GM23338 (cell line): ENCODE data around the gene TOX2. TPM values are rescaled to one million over a fixed set of nuclear protein-coding genes. Genes with fewer than 3 reads are reported as not detected.

Experiments
- ATAC-seq: fragments of 200-7000 bp; cut with Tn5 transposase; 3 replicates; pipeline ENCODE4 v1.9.1; 2020
- DNase-seq: peaks from one replicate; pipeline ENCODE4 v3.0.0-alpha.2; 2015; ENCODE audit warnings: low spot score
- H2AFZ ChIP-seq: fragments of 200-600 bp; sonication (generic); 2 replicates; pipeline ENCODE4 v1.8.0; 2016; ENCODE audit warnings: antibody characterized with exemption, mild to moderate bottlenecking, moderate library complexity
- H3F3A ChIP-seq: fragments of 200-600 bp; sonication (generic); replicated peaks from 2 replicates; pipeline ENCODE4 v1.8.0; 2017; ENCODE audit warnings: antibody characterized with exemption, mixed run types, low read depth
- H3K27ac ChIP-seq: fragments of 200-600 bp; sonication (generic); 2 replicates; pipeline ENCODE4 v1.6.1; 2016; ENCODE audit warnings: low read depth
- H3K27me3 ChIP-seq: fragments of 200-600 bp; sonication (generic); 2 replicates; pipeline ENCODE4 v1.8.0; 2016; ENCODE audit warnings: mild to moderate bottlenecking, mixed run types, moderate library complexity; ENCODE audit not compliant: insufficient read depth
- H3K36me3 ChIP-seq: fragments of 200-600 bp; sonication (generic); 2 replicates; pipeline ENCODE4 v1.8.0; 2016; ENCODE audit warnings: mild to moderate bottlenecking; ENCODE audit not compliant: insufficient read depth
- H3K4me1 ChIP-seq: fragments of 200-600 bp; sonication (generic); 2 replicates; pipeline ENCODE4 v1.8.0; 2016; ENCODE audit warnings: mild to moderate bottlenecking, moderate library complexity; ENCODE audit not compliant: insufficient read depth
- H3K4me2 ChIP-seq: fragments of 200-600 bp; sonication (generic); 2 replicates; pipeline ENCODE4 v1.7.1; 2017; ENCODE audit warnings: mixed run types
- H3K4me3 ChIP-seq: fragments of 200-600 bp; sonication (generic); 2 replicates; pipeline ENCODE4 v1.6.1; 2016; ENCODE audit warnings: mixed run types
- H3K79me2 ChIP-seq: fragments of 200-600 bp; sonication (generic); replicated peaks from 2 replicates; pipeline ENCODE4 v1.8.0; 2017; ENCODE audit warnings: mild to moderate bottlenecking; ENCODE audit not compliant: insufficient read depth
- H3K9me2 ChIP-seq: fragments of 200-600 bp; sonication (generic); 2 replicates; pipeline ENCODE4 v1.8.0; 2017; ENCODE audit not compliant: insufficient read depth
- H4K20me1 ChIP-seq: fragments of 200-600 bp; sonication (generic); replicated peaks from 2 replicates; pipeline ENCODE4 v1.8.0; 2017; ENCODE audit warnings: mild to moderate bottlenecking; ENCODE audit not compliant: insufficient read depth
- H3K27ac Mint-ChIP-seq: 2 replicates; pipeline ENCODE4 v1.8.0; 2020; ENCODE audit warnings: inconsistent platforms, mild to moderate bottlenecking, moderate library complexity, mixed read lengths
- H3K27me3 Mint-ChIP-seq: 3 replicates; pipeline ENCODE4 v1.8.0; 2022; ENCODE audit warnings: low read depth, mild to moderate bottlenecking, moderate library complexity, mixed read lengths, inconsistent platforms; ENCODE audit not compliant: insufficient read depth, poor library complexity
- H3K36me3 Mint-ChIP-seq: 3 replicates; pipeline ENCODE4 v1.8.0; 2021; ENCODE audit warnings: low read depth, mild to moderate bottlenecking, inconsistent platforms, moderate library complexity, mixed read lengths
- H3K4me1 Mint-ChIP-seq: 3 replicates; pipeline ENCODE4 v1.8.0; 2020; ENCODE audit warnings: mild to moderate bottlenecking, inconsistent platforms, mixed read lengths
- H3K4me3 Mint-ChIP-seq: 3 replicates; pipeline ENCODE4 v1.8.0; 2021; ENCODE audit warnings: moderate library complexity, mild to moderate bottlenecking, inconsistent platforms, mixed read lengths
- H3K9me3 Mint-ChIP-seq: 3 replicates; pipeline ENCODE4 v1.8.0; 2020; ENCODE audit warnings: moderate library complexity, mild to moderate bottlenecking, inconsistent platforms, mixed read lengths
- CREB1 ChIP-seq: fragments of 250-450 bp; sonication (Bioruptor Pico); IDR thresholded peaks from 2 replicates; pipeline ENCODE4 v1.5.0; 2020; ENCODE audit warnings: low read depth, mild to moderate bottlenecking, moderate library complexity
- CTCF ChIP-seq, 2 experiments: fragments of 200-600 bp in 1 of 2; sonication (generic) in 1 of 2; conservative IDR thresholded peaks; 2 replicates each; pipeline versions ENCODE4 v1.5.1 to v1.6.1; 2016 to 2017; ENCODE audit warnings: antibody characterized with exemption in 2 of 2, low read depth in 2 of 2, mild to moderate bottlenecking in 2 of 2, moderate library complexity in 1 of 2
- ETS1 ChIP-seq: IDR thresholded peaks from 2 replicates; pipeline ENCODE4 v1.6.1; 2016; ENCODE audit warnings: antibody characterized with exemption
- EZH2 ChIP-seq: fragments of 200-600 bp; sonication (generic); IDR thresholded peaks from one replicate; pipeline ENCODE4 v1.8.0; 2017; ENCODE audit warnings: antibody characterized with exemption, mild to moderate bottlenecking, low read depth; ENCODE audit not compliant: unreplicated experiment
- EZH2phosphoT487 ChIP-seq: fragments of 200-600 bp; sonication (generic); IDR thresholded peaks from one replicate; pipeline ENCODE4 v1.8.1; 2018; ENCODE audit warnings: antibody characterized with exemption; ENCODE audit not compliant: unreplicated experiment
- NANOG ChIP-seq: IDR thresholded peaks from 2 replicates; pipeline ENCODE4 v1.6.1; 2016; ENCODE audit warnings: antibody characterized with exemption, borderline replicate concordance
- POLR2AphosphoS5 ChIP-seq: IDR thresholded peaks from 2 replicates; pipeline ENCODE4 v1.6.1; 2016; ENCODE audit warnings: antibody characterized with exemption, low read depth
- STAT1 ChIP-seq: IDR thresholded peaks from one replicate; pipeline ENCODE4 v1.6.1; 2016; ENCODE audit warnings: antibody characterized with exemption; ENCODE audit not compliant: unreplicated experiment
- ZNF331 ChIP-seq: fragments of 250-450 bp; sonication (Bioruptor Pico); IDR thresholded peaks from 2 replicates; pipeline ENCODE4 v1.5.0; 2020; ENCODE audit warnings: low read depth, mild to moderate bottlenecking, moderate library complexity
- polyA plus RNA-seq: library from polyadenylated mRNA; unstranded; fragments of >200 nt; fragmentation: Nextera tagmentation; extraction: Ambion mirVana; gene quantifications from 2 replicates; pipeline ENCODE4 v1.2.1, GENCODE V29; 2016
- total RNA-seq: library from RNA; depleted of rRNA; stranded (reverse); fragments of >200 nt; shearing (Covaris generic); gene quantifications from 2 replicates; pipeline ENCODE4 v1.2.3, GENCODE V29; 2014

TOX2 gene
- total and polyA plus RNA-seq, 2 experiments from 2014 or later: 1.4 to 1.5 TPM

GRCh38 chr20:44056010-44056698 lies 141.5 kb downstream of the TOX2 start:
- peak overlapping the region; percentile 63; the same call in 1 of the 2 replicates for H2AFZ ChIP-seq
- H3K79me2 ChIP-seq: no peaks in the 10 kb centered on the region
- DNase-seq: peak; percentile 77
- H3K27ac Mint-ChIP-seq: no peak overlapping the region
- ATAC-seq: peak; percentile 99
- H3K4me1 ChIP-seq: no peaks in the 10 kb centered on the region
- no peak overlapping the region for H3K4me3 Mint-ChIP-seq
- H3K9me3 Mint-ChIP-seq: 0 out of 3 replicates have a peak, but pooled peaks cover 4% of the 10 kb centered on the region
- no peaks in the 10 kb centered on the region for H3K36me3 ChIP-seq
- H3K36me3 Mint-ChIP-seq: no peaks in the 10 kb centered on the region
- H3K4me2 ChIP-seq: no peak overlapping the region
- no peaks in the 10 kb centered on the region for H4K20me1 ChIP-seq
- H3K4me1 Mint-ChIP-seq: peaks cover 5% of the 10 kb centered on the region; the same call in 2 of the 3 replicates
- H3K27me3 Mint-ChIP-seq: peaks cover 8% of the 10 kb centered on the region
- H3K4me3 ChIP-seq: no peak overlapping the region
- no peaks in the 10 kb centered on the region for H3F3A ChIP-seq
- H3K9me2 ChIP-seq: no peaks in the 10 kb centered on the region
- H3K27me3 ChIP-seq: no peaks in the 10 kb centered on the region
- TF ChIP-seq CREB1 (CRISPR knock-in tag) (no peak), EZH2 (no peak), ETS1 (no peak), POLR2AphosphoS5 (no peak), CTCF (conservative IDR thresholded peaks at IDR 0.05; ENCODE audit: low read depth in 2 of 2) (peak; percentile 65 to 82), EZH2phosphoT487 (no peak), NANOG (no peak)
- no peak overlapping the region for H3K27ac ChIP-seq

GRCh38 chr20:44057698-44058675 lies 143.3 kb downstream of the TOX2 start:
- Mint-ChIP-seq H3K27me3 (peaks cover 6% of the 10 kb centered on the region), H3K9me3 (0 out of 3 replicates have a peak, but pooled peaks cover 4% of the 10 kb centered on the region), H3K36me3 (no peaks in the 10 kb centered on the region), H3K27ac (peak overlapping the region; percentile 8; the same call in 1 of the 2 replicates), H3K4me1 (peaks cover 5% of the 10 kb centered on the region; the same call in 2 of the 3 replicates), H3K4me3 (no peak overlapping the region)
- DNase-seq (no peak), ATAC-seq (no peak)
- H3K4me2 ChIP-seq: no peak overlapping the region
- no peak overlapping the region; the same call in 1 of the 2 replicates for H2AFZ ChIP-seq
- no peak overlapping the region for H3K27ac ChIP-seq
- H3K27me3 ChIP-seq: no peaks in the 10 kb centered on the region
- H3K36me3 ChIP-seq: no peaks in the 10 kb centered on the region
- no peak overlapping the region for H3K4me3 ChIP-seq
- H3K79me2 ChIP-seq: no peaks in the 10 kb centered on the region
- H4K20me1 ChIP-seq: no peaks in the 10 kb centered on the region
- H3F3A ChIP-seq: no peaks in the 10 kb centered on the region
- peak; percentile 71 for TF ChIP-seq ZNF331 (CRISPR knock-in tag)
- no peak for TF ChIP-seq STAT1
- 0 out of 2 replicates have a peak, but pooled peaks cover 4% of the 10 kb centered on the region for H3K9me2 ChIP-seq
- no peaks in the 10 kb centered on the region for H3K4me1 ChIP-seq
